BJ (cell line): Measurements from ENCODE around the gene SLIT3. TPM values are rescaled to one million over a fixed set of nuclear protein-coding genes. Genes with fewer than 3 reads are reported as not detected.

Experiments used
- CTCF ChIA-PET: fragments of 350-600 bp; formaldehyde crosslinking; extraction: SDS; loops from one replicate; lab custom pipeline; 2021; ENCODE audit warnings: antibody characterized with exemption, inconsistent platforms; lab: Yijun Ruan, JAX
- POLR2A ChIA-PET: fragments of 300-600 bp; sonication (Branson Sonifier 250); formaldehyde crosslinking; extraction: SDS; loops from one replicate; lab custom pipeline; 2021; ENCODE audit warnings: antibody characterized with exemption; lab: Charles Lee
- DNase-seq: peaks from one replicate; pipeline ENCODE4 v3.0.0-alpha.2; 2011; ENCODE audit warnings: low read depth
- H3K27me3 ChIP-seq: 2 replicates; pipeline ENCODE4 v1.6.0; 2011; ENCODE audit warnings: low read length; ENCODE audit not compliant: control insufficient read depth, insufficient read depth
- H3K36me3 ChIP-seq: 2 replicates; pipeline ENCODE4 v1.5.1; 2011; ENCODE audit warnings: low read length; ENCODE audit not compliant: control insufficient read depth, insufficient read depth
- H3K4me3 ChIP-seq: 2 replicates; pipeline ENCODE4 v1.5.1; 2011; ENCODE audit warnings: low read depth, mild to moderate bottlenecking, control low read depth, low read length
- polyA plus RNA-seq: library from polyadenylated mRNA; depleted of rRNA; stranded (reverse); fragments of >200 nt; gene quantifications from 2 replicates; pipeline ENCODE4 v1.2.3, GENCODE V29; 2011
- TF ChIP-seq, protein P1 (sequence below): IDR thresholded peaks from 2 replicates; pipeline ENCODE4 v1.5.1; 2011; ENCODE audit warnings: low read depth, mild to moderate bottlenecking, control low read depth, inconsistent platforms, low read length, moderate library complexity; ENCODE audit not compliant: insufficient read depth

Gene SLIT3
- polyA plus RNA-seq, 1 experiment = 26.8 TPM

DNA sequence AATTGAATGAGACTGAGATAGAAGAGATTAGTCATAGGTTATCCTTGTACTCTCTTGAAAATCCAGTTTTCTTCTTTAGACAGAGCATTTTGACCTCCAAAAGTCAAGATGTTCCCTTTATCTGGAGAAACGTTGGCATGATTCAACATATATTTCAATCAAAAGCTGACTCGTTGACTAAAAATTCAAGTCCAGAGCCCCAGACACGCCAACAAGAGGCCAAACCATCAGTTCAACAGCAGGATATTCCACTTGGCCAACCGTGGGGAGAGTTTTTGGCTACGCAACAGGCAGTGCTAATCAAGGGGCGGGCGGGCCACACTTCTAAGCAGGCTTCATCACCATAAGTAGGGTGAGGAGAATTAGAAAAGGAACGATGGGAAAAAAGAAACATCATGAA, 119.1 kb downstream of the SLIT3 start:
- Histone ChIP-seq H3K4me3 (no peak overlapping the region), H3K36me3 (no peaks in the 10 kb centered on the region), H3K27me3 (no peaks in the 10 kb centered on the region)
- TF ChIP-seq, protein P1, sequence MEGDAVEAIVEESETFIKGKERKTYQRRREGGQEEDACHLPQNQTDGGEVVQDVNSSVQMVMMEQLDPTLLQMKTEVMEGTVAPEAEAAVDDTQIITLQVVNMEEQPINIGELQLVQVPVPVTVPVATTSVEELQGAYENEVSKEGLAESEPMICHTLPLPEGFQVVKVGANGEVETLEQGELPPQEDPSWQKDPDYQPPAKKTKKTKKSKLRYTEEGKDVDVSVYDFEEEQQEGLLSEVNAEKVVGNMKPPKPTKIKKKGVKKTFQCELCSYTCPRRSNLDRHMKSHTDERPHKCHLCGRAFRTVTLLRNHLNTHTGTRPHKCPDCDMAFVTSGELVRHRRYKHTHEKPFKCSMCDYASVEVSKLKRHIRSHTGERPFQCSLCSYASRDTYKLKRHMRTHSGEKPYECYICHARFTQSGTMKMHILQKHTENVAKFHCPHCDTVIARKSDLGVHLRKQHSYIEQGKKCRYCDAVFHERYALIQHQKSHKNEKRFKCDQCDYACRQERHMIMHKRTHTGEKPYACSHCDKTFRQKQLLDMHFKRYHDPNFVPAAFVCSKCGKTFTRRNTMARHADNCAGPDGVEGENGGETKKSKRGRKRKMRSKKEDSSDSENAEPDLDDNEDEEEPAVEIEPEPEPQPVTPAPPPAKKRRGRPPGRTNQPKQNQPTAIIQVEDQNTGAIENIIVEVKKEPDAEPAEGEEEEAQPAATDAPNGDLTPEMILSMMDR = no peak
- no peak for DNase-seq
- ChIA-PET POLR2A (no interaction called here), CTCF (no interaction called here)

- POLR2A ChIA-PET = no interaction called here
- no peak overlapping the region for H3K4me3 ChIP-seq
- CTCF ChIA-PET = no interaction called here
- no peaks in the 10 kb centered on the region; the same call in 1 of the 2 replicates for H3K27me3 ChIP-seq
- no peak for DNase-seq
- TF ChIP-seq, protein P1 = no peak
- H3K36me3 ChIP-seq = no peaks in the 10 kb centered on the region
Observed at GRCh38 chr5:169178754-169179153, 122.2 kb downstream of the SLIT3 start.

GRCh38 chr5:169178274-169178673, 122.7 kb downstream of the SLIT3 start:
- CTCF ChIA-PET = no interaction called here
- no peaks in the 10 kb centered on the region for H3K36me3 ChIP-seq
- DNase-seq = no peak
- TF ChIP-seq, protein P1 = no peak
- POLR2A ChIA-PET = no interaction called here
- no peak overlapping the region for H3K4me3 ChIP-seq
- H3K27me3 ChIP-seq = no peaks in the 10 kb centered on the region; the same call in 1 of the 2 replicates

GRCh38 chr5:169176709-169177694, 123.9 kb downstream of the SLIT3 start:
- CTCF ChIA-PET = interaction anchor here (1.1 to 1.3 kb wide), 2 partner anchors 11 to 379 kb away, joined by 3 to 4 read pairs; no protein-coding TSS in a partner anchor
- Histone ChIP-seq H3K4me3 (no peak overlapping the region), H3K36me3 (no peaks in the 10 kb centered on the region), H3K27me3 (no peaks in the 10 kb centered on the region; the same call in 1 of the 2 replicates)
- POLR2A ChIA-PET = no interaction called here
- TF ChIP-seq, protein P1 = no peak
- DNase-seq = no peak

DNA sequence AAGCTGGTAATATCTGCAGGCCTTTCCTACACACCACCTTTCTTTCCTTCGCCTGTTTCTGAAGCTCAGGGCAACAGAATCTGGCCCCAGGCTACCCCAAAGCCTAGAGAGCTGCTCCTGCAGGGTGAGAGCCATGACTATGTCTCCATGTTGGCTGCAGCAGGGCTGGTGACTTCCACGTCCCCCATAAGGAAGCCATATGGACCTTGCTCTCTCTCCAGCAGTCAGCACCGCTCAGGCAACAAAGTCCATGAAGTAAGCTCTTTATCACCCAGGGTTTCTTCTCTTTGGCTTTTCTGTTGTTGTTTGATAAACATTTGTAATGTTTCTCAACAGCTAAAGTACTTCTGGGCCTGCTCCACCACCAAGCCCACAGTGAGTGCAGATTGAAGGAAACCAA, 125.2 kb downstream of the SLIT3 start:
- Histone ChIP-seq H3K27me3 (no peaks in the 10 kb centered on the region; the same call in 1 of the 2 replicates), H3K4me3 (no peak overlapping the region), H3K36me3 (no peaks in the 10 kb centered on the region)
- no peak for DNase-seq
- TF ChIP-seq, protein P1 = no peak
- ChIA-PET POLR2A (no interaction called here), CTCF (interaction anchor here (0.6 to 1.5 kb wide), 3 partner anchors 12 to 22 kb away, joined by 3 read pairs; no protein-coding TSS in a partner anchor)
